Urothelium cell line (cell line): Measurements from ENCODE around the gene SLC29A1.

Source experiments
- DNase-seq: peaks from one replicate; pipeline ENCODE4 v3.0.0; 2011; ENCODE audit warnings: low spot score, mixed read lengths
- FAIRE-seq: peaks from 2 replicates; lab custom pipeline; 2011; peaks lifted over from hg19 to GRCh38; lab: Jason Lieb, UNC

The SLC29A1 gene

GRCh38 chr6:44234101-44235025, 11.0 kb downstream of the SLC29A1 start:
- DNase-seq (peak; percentile 63), FAIRE-seq (no peak)

- FAIRE-seq (no peak), DNase-seq (no peak)
Measured at GRCh38 chr6:44235269-44235668, 11.9 kb downstream of the SLC29A1 start.

- FAIRE-seq, result no peak
- no peak for DNase-seq
Measured at GRCh38 chr6:44235891-44236516, 12.6 kb downstream of the SLC29A1 start.

GRCh38 chr6:44237021-44237812, 13.8 kb downstream of the SLC29A1 start:
- FAIRE-seq, result peak; percentile 86
- DNase-seq, result peak; percentile 95

GRCh38 chr6:44237813-44238433, 14.5 kb downstream of the SLC29A1 start:
- FAIRE-seq (peak; percentile 77), DNase-seq (peak; percentile 86)

GRCh38 chr6:44238687-44239350, 15.4 kb downstream of the SLC29A1 start:
- FAIRE-seq, result no peak

GRCh38 chr6:44243345-44243744, 19.9 kb downstream of the SLC29A1 start:
- FAIRE-seq (no peak), DNase-seq (no peak)

More at GRCh38 chr6:44238687-44239350, 15.4 kb downstream of the SLC29A1 start:
- no peak for DNase-seq

- FAIRE-seq, result no peak
Measured at GRCh38 chr6:44245391-44245911, 22.1 kb downstream of the SLC29A1 start.

GRCh38 chr6:44245912-44246662, 22.7 kb downstream of the SLC29A1 start:
- DNase-seq (peak; percentile 87), FAIRE-seq (no peak)

More at GRCh38 chr6:44245391-44245911, 22.1 kb downstream of the SLC29A1 start:
- no peak for DNase-seq

- DNase-seq (peak; percentile 93), FAIRE-seq (no peak)
Measured at GRCh38 chr6:44246663-44247337, 23.4 kb downstream of the SLC29A1 start, which contains the start of gene HSP90AB1. TSS of gene HSP90AB1 (plus strand) at chr6:44247101. CDS start at chr6:44248630, 1,529 bp downstream.

- DNase-seq (peak; percentile 53), FAIRE-seq (no peak)
Measured at GRCh38 chr6:44247338-44248302, 24.2 kb downstream of the SLC29A1 start.

GRCh38 chr6:44248579-44248978, 25.2 kb downstream of the SLC29A1 start:
- no peak for FAIRE-seq

GRCh38 chr6:44249082-44249748, 25.8 kb downstream of the SLC29A1 start:
- FAIRE-seq, result no peak
- DNase-seq, result no peak

More at GRCh38 chr6:44248579-44248978, 25.2 kb downstream of the SLC29A1 start:
- DNase-seq, result no peak

GRCh38 chr6:44250067-44250717, 26.8 kb downstream of the SLC29A1 start:
- DNase-seq, result no peak
- FAIRE-seq, result no peak

- DNase-seq, result no peak
- no peak for FAIRE-seq
Measured at GRCh38 chr6:44250718-44251123, 27.3 kb downstream of the SLC29A1 start.
